Esophagus squamous epithelium (tissue), 5 donors: ENCODE data around the gene TMEM95. TPM values are rescaled to one million over a fixed set of nuclear protein-coding genes. Genes with fewer than 3 reads are reported as not detected.
A peak's percentile ranks its signal among the peaks of the same experiment; 100 is the strongest.
"Not testable (repeated sequence)": the region's sequence is repeated elsewhere in the genome, so short reads cannot be mapped to it uniquely, and the experiment has no call there.

Experiments
- DNase-seq: peaks from one replicate; lab custom pipeline; 2025; lab: John Stamatoyannopoulos, UW
- H3K27ac ChIP-seq, 4 donors: fragments of 200-600 bp; sonication (generic); one replicate each; pipeline ENCODE4 v1.5.1; 2016 to 2019; ENCODE audit warnings: mild to moderate bottlenecking in 1 of 4
- H3K27me3 ChIP-seq, 4 donors: fragments of 200-600 bp; sonication (generic); 1 replicate in 3 of 4; 2 replicates in 1 of 4; pipeline versions ENCODE4 v1.5.1 to v1.6.0; 2017 to 2021; ENCODE audit warnings: antibody characterized with exemption in 1 of 4
- H3K36me3 ChIP-seq, 3 donors: fragments of 200-600 bp; sonication (generic); one replicate each; pipeline ENCODE4 v1.5.1; 2016 to 2019
- H3K4me1 ChIP-seq, 3 donors: fragments of 200-600 bp; sonication (generic); one replicate each; pipeline ENCODE4 v1.5.1; 2017 to 2019
- H3K4me3 ChIP-seq, 4 donors: fragments of 200-600 bp; sonication (generic); 1 replicate in 3 of 4; 2 replicates in 1 of 4; pipeline ENCODE4 v1.5.1; 2016 to 2019; ENCODE audit warnings: mild to moderate bottlenecking in 2 of 4, moderate library complexity in 1 of 4
- H3K9me3 ChIP-seq, 3 donors: fragments of 200-600 bp; sonication (generic); one replicate each; pipeline ENCODE4 v1.5.1; 2016 to 2019
- CTCF ChIP-seq, 6 experiments: fragments of 450-650 bp in 4 of 6; fragments of 200-600 bp in 2 of 6; sonication (generic) in 2 of 6; IDR thresholded peaks; one replicate each; pipeline ENCODE4 v1.5.1; 2016 to 2019; ENCODE audit warnings: antibody characterized with exemption in 6 of 6, mild to moderate bottlenecking in 4 of 6, moderate library complexity in 4 of 6
- POLR2A ChIP-seq, 4 donors: fragments of 450-650 bp; IDR thresholded peaks; one replicate each; pipeline ENCODE4 v1.6.1; 2017; ENCODE audit warnings: antibody characterized with exemption in 4 of 4, mild to moderate bottlenecking in 4 of 4, moderate library complexity in 3 of 4
- WGBS, 2 donors: methylation state at CpG; one replicate each; pipeline ENCODE4 v1.1.5; 2018; 5-methylcytosine and 5-hydroxymethylcytosine counted together
- intact Hi-C: fragments of 100-400 bp; cut with DNase I; formaldehyde crosslinking; loops from one replicate; pipeline ENCODE4 v1.15.0; 2022
- total RNA-seq, 4 donors: library from RNA; depleted of rRNA; stranded (reverse); fragments of >200 nt; gene quantifications; one replicate each; pipeline ENCODE4 v1.1.0, GENCODE V29; 2016
- donor health status: DM: yes; HTN: yes; CAD: no.

TMEM95 gene
- total RNA-seq, 4 donors from 2014 or later = not detected

GRCh38 chr17:7329374-7329996, 25.5 kb upstream of the TMEM95 start:
- TF ChIP-seq CTCF (IDR thresholded peaks at IDR 0.05) (peak in 2 of 6 experiments; percentile 16 to 45), POLR2A (IDR thresholded peaks at IDR 0.05) (peak in 3 of 4 donors; percentile 47 to 85 (median 52))
- Histone ChIP-seq H3K27me3 (peaks cover 0 to 11% (median 0%) of the 10 kb centered on the region in 4 donors), H3K4me3 (peak overlapping the region; percentile 73 to 95 (median 84)), H3K27ac (peak overlapping the region; percentile 84 to 94 (median 90)), H3K36me3 (peaks cover 0 to 29% (median 0%) of the 10 kb centered on the region in 3 donors), H3K4me1 (peaks cover 11 to 33% (median 17%) of the 10 kb centered on the region in 3 donors), H3K9me3 (no peaks in the 10 kb centered on the region)
- 0 to 1% methylated on average over 19 to 24 of the region's 43 CpGs for WGBS, 2 donors
- intact Hi-C loops = no loop called here
- peak; percentile 94 for DNase-seq

GRCh38 chr17:7329997-7330637, 24.8 kb upstream of the TMEM95 start:
- no peak for DNase-seq
- TF ChIP-seq CTCF (IDR thresholded peaks at IDR 0.05) = no peak
- no peak for TF ChIP-seq POLR2A (IDR thresholded peaks at IDR 0.05)

GRCh38 chr17:7330638-7331015, 24.3 kb upstream of the TMEM95 start:
- no peak for TF ChIP-seq POLR2A (IDR thresholded peaks at IDR 0.05)
- no peak for TF ChIP-seq CTCF (IDR thresholded peaks at IDR 0.05)
- peak overlapping the region; percentile 73 to 95 (median 84) for H3K4me3 ChIP-seq
- 50% methylated on average over 3 of the region's 13 CpGs; no CpG with 5 or more reads in 1 of the 2 donors for WGBS, 2 donors
- peaks cover 0 to 22% (median 0%) of the 10 kb centered on the region in 4 donors for H3K27me3 ChIP-seq
- H3K36me3 ChIP-seq = peaks cover 0 to 18% (median 0%) of the 10 kb centered on the region in 3 donors
- intact Hi-C loops = no loop called here
- no peak for DNase-seq
- H3K9me3 ChIP-seq = no peaks in the 10 kb centered on the region
- peak overlapping the region; percentile 84 to 94 (median 90) for H3K27ac ChIP-seq
- H3K4me1 ChIP-seq = peaks cover 11 to 33% (median 17%) of the 10 kb centered on the region in 3 donors

More at GRCh38 chr17:7329997-7330637, 24.8 kb upstream of the TMEM95 start:
- WGBS, 2 donors = 2 to 5% methylated on average over 7 to 10 of the region's 34 CpGs
- Histone ChIP-seq H3K4me1 (peaks cover 11 to 33% (median 17%) of the 10 kb centered on the region in 3 donors), H3K4me3 (peak overlapping the region; percentile 73 to 95 (median 84)), H3K27ac (peak overlapping the region; percentile 84 to 94 (median 90)), H3K36me3 (peaks cover 0 to 23% (median 0%) of the 10 kb centered on the region in 3 donors), H3K27me3 (peaks cover 0 to 17% (median 0%) of the 10 kb centered on the region in 4 donors), H3K9me3 (no peaks in the 10 kb centered on the region)
- intact Hi-C loops = no loop called here

GRCh38 chr17:7332111-7332510, 22.8 kb upstream of the TMEM95 start:
- no peaks in the 10 kb centered on the region for H3K9me3 ChIP-seq
- TF ChIP-seq POLR2A (IDR thresholded peaks at IDR 0.05) = no peak
- TF ChIP-seq CTCF (IDR thresholded peaks at IDR 0.05) = no peak
- H3K4me3 ChIP-seq = no peak overlapping the region
- DNase-seq = no peak
- H3K36me3 ChIP-seq = peaks cover 0 to 3% (median 0%) of the 10 kb centered on the region in 3 donors
- intact Hi-C loops = no loop called here
- no peak overlapping the region for H3K27ac ChIP-seq
- peaks cover 11 to 39% (median 17%) of the 10 kb centered on the region in 3 donors for H3K4me1 ChIP-seq
- 48 to 58% methylated on average over 4 to 7 of the region's 7 CpGs for WGBS, 2 donors
- H3K27me3 ChIP-seq = peaks cover 0 to 37% (median 0%) of the 10 kb centered on the region in 4 donors

GRCh38 chr17:7332600-7333069, 22.3 kb upstream of the TMEM95 start:
- 46 to 57% methylated on average over 10 of the region's 14 CpGs for WGBS, 2 donors

More at GRCh38 chr17:7332600-7333069, 22.3 kb upstream of the TMEM95 start:
- H3K27ac ChIP-seq, DNase-seq, H3K36me3 ChIP-seq, H3K4me3 ChIP-seq, intact Hi-C loops, H3K9me3 ChIP-seq: not testable (repeated sequence)
- Histone ChIP-seq H3K4me1 (peaks cover 11 to 34% (median 17%) of the 10 kb centered on the region in 3 donors), H3K27me3 (peaks cover 0 to 39% (median 0%) of the 10 kb centered on the region in 4 donors)
